OCI-LY1 (cell line): ENCODE data around the gene COL25A1.

Experiments
- CTCF ChIP-seq: fragments of 200-600 bp; sonication (generic), shearing (Covaris generic); IDR thresholded peaks from 2 replicates; pipeline ENCODE4 v1.5.1; 2017; ENCODE audit warnings: mild to moderate bottlenecking, antibody characterized with exemption, low read length, moderate library complexity, mixed read lengths
- EZH2 ChIP-seq: fragments of 200-600 bp; sonication (generic), shearing (Covaris generic); IDR thresholded peaks from 2 replicates; pipeline ENCODE4 v1.8.0; 2017; ENCODE audit warnings: borderline replicate concordance, mixed run types, mild to moderate bottlenecking, antibody characterized with exemption, low read length, moderate library complexity, mixed read lengths

- TF ChIP-seq CTCF = no peak
- no peak for TF ChIP-seq EZH2
These were observed 472.4 kb downstream of the COL25A1 start for GRCh38 chr4:108829966-108830492.
